Measurements from ENCODE around the gene RCC2. TPM values are rescaled to one million over a fixed set of nuclear protein-coding genes. Genes with fewer than 3 reads are reported as not detected.

RCC2 gene
- total RNA-seq, 4 donors from 2014 or later: 17.4 to 24.0 (median 21.5) TPM

DNA sequence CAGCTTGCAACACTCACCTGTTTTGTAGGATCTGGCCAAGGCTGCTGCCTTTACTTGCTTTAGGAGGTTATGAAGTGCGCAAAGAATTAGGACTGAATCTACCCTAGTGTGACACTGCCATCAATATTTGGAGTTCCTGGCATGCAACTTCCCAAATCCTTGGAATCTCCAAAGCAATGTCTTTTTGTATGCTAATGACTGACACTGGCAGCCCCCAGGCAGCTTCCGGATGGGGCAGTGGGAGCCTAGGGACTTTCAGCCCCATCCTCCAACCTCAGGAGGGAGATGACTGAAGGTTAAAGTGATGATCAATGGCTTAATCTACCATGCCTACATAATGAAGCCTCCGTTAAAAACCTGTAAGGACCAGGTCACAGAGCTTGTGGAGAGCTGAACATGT, 5.5 kb downstream of the RCC2 start:
- TF ChIP-seq, protein P1, sequence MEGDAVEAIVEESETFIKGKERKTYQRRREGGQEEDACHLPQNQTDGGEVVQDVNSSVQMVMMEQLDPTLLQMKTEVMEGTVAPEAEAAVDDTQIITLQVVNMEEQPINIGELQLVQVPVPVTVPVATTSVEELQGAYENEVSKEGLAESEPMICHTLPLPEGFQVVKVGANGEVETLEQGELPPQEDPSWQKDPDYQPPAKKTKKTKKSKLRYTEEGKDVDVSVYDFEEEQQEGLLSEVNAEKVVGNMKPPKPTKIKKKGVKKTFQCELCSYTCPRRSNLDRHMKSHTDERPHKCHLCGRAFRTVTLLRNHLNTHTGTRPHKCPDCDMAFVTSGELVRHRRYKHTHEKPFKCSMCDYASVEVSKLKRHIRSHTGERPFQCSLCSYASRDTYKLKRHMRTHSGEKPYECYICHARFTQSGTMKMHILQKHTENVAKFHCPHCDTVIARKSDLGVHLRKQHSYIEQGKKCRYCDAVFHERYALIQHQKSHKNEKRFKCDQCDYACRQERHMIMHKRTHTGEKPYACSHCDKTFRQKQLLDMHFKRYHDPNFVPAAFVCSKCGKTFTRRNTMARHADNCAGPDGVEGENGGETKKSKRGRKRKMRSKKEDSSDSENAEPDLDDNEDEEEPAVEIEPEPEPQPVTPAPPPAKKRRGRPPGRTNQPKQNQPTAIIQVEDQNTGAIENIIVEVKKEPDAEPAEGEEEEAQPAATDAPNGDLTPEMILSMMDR (IDR thresholded peaks at IDR 0.05; ENCODE audit: low read depth): no peak

DNA sequence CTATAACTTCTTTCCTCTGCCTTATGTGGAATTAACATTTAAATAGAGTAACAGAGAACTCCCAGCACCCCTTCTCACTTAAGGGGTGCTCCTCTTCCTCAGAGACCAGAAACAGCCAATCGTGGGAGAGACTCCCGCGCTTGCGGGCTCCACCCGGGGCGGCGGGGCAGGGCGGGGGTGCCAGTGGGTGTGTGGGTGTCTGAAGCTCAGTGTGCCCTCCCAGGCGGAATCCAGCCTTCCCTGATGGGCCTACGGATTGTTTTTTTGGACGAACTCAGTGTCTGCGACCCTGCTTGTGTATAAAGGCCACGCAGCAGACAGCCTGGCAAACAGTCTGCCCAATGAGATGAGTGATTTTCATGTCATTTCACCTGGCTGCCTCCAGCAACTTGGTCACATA, 6.2 kb downstream of the RCC2 start:
- TF ChIP-seq, protein P1 (IDR thresholded peaks at IDR 0.05; ENCODE audit: low read depth): no peak

DNA sequence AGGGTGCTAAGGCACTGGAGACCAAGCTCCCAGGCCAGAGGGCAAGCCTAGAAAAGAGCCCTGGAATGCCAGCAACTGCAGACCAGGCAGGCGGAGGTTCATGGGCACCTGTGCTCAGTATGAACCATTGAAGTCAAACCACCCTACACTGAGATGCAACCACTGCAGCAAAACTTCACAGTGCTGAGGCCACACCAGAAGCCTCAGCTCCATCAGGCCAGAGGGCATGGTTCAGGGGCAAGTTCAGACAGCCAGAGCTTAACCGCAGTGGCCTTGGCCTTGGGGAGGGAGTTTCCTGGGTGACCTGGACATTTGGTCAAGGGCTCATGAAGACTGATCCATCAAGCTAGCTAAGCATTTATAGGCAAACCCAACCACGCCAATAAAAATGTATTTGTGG, 7.1 kb downstream of the RCC2 start:
- TF ChIP-seq, protein P1 (IDR thresholded peaks at IDR 0.05; ENCODE audit: low read depth): no peak

DNA sequence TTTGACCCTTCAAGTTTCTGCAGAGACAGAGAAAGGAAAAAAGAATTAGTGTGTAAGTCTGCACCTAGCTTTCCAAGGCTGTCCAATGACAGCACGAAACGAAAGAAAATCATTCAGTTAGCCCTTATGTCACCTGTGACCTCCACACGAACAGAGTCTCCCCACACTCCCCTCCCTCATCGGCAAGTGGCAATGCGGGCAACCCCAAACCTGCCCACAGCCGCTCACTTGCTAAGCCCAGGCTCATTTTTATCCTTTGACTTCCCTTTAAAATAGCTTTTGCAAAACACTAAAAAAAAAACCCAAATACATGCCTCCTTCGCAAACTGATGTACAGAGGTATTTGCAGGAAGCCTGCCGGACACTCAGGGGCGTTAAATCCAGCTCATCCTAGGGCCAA, 10.3 kb downstream of the RCC2 start:
- TF ChIP-seq, protein P1 (IDR thresholded peaks at IDR 0.05; ENCODE audit: low read depth): no peak

DNA sequence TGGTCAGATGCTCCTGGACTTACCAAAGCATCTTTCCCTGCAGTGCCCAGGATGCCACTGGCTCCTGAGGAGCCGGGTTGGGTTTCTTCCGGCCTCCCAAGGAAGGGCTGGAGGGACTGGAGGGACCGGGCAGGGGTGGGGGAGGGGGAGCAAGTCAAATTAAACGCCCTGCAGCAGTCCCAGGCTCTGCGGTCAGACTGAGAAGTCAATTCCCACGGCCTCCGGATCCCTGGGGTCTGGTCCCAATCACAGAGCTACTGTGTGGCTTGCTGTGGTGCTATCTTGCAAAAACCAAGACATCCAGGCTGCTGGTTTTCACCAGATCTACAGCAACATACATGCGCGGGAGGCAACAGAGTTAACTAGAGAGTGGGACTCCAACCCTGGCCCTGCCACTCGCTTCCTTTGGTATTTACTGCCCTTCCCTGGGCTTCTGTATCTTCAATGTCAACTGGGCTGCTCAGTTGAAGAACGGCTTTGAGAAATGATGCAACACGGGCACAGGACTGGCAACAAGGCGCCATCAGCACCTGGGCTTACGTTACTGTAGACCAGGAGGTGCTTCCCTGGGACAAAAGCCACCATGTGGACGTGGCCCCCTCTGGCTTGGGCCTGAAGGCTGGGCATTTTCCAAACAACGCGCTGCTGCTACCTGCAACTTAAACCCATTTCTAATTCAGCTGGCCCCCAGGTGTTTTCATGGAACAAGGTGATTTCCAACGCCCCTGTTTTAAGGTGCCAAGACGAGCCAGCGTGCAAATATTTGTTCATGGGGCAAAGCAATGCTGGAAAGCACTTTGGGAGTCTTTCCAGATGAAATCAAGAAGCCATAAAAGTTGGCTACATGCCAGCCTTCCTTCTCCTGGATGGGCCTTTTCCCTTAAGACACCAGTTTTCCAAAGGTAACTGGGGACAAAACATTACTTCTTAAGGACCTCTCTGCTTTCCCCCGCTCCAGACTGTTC, 11.5 kb downstream of the RCC2 start:
- TF ChIP-seq, protein P1 (IDR thresholded peaks at IDR 0.05; ENCODE audit: low read depth): no peak

DNA sequence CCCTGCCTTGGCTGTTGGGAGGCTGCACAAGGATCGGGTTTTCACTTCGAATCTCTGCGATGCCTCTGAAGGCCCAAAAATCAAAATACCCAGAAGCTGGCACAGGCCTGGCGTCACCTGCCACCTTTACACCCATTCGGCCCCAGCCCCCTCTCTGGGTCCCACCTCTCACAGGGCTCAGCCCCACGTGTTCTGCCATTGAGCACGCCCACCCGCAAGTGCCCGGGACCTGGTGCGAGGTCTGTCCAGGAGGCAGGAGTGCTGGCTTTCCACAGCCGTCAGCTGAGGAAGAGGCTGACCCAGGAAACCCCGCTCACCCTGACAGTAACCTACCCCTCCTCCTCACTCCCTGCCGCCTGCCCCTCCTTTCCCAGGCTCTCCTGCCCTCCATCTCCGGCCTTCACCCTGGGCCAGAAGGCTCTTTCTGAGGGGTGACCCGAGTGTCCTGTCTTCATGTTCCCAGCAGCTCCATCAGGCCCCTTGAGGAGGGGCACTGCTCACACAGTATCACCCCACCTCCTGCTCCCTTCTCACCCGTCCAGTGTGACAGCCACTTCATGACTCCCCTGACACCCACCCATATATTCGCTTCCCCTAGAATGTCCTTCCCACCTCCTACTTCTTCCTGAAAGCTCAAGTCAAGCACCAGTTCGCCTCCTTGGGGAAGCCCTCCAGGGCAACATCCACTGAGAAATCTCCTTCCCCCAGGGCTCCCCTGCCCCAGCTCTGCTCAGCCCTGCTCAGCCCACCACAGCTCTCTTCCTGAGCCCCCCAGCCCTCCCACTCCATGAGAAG, 13.5 kb downstream of the RCC2 start:
- TF ChIP-seq, protein P1 (IDR thresholded peaks at IDR 0.05; ENCODE audit: low read depth): no peak

DNA sequence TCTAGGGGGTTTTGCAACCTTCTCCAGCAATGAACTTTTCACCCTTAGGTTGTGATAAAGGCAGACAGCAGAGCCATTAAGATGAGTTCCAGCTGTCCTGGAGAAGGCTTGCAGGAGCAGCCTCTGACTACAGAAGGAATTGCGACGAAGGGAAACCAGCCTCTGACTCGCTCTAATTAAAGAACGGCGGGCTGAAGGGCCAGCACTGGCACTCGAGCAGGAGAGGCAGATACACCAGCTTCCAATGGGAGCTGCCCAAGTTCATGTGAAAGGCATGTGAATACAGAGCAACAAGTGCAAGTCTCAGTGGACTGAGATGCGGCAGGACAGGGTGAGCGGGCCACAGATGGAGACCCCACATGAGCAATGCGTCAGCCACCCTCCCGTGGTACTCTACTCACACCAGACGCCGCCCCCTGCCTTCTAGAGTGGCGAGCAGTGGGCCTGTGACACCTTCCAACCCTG, 15.7 kb downstream of the RCC2 start:
- TF ChIP-seq, protein P1 (IDR thresholded peaks at IDR 0.05; ENCODE audit: low read depth): no peak
